Mucosa of rectum (tissue), 2 donors: ENCODE results near the gene RAD54L2.
"Not testable (repeated sequence)": the region's sequence is repeated elsewhere in the genome, so short reads cannot be mapped to it uniquely, and the experiment has no call there.

Experiments
- H3K27ac ChIP-seq, 2 donors: one replicate each; pipeline ENCODE4 v1.7.0; 2013; ENCODE audit warnings: inconsistent platforms in 2 of 2, low read depth in 2 of 2, low read length in 2 of 2
- H3K27me3 ChIP-seq, 2 donors: one replicate each; pipeline ENCODE4 v1.7.0; 2013; ENCODE audit warnings: low read length in 2 of 2; ENCODE audit not compliant: control insufficient read depth in 2 of 2, insufficient read depth in 2 of 2
- H3K36me3 ChIP-seq, 2 donors: one replicate each; pipeline ENCODE4 v1.7.0; 2013; ENCODE audit warnings: low read length in 2 of 2; ENCODE audit not compliant: control insufficient read depth in 2 of 2, insufficient read depth in 2 of 2
- H3K4me1 ChIP-seq, 2 donors: one replicate each; pipeline ENCODE4 v1.7.0; 2013; ENCODE audit warnings: low read length in 2 of 2, mild to moderate bottlenecking in 1 of 2; ENCODE audit not compliant: control insufficient read depth in 2 of 2, insufficient read depth in 2 of 2
- H3K4me3 ChIP-seq, 2 donors: one replicate each; pipeline ENCODE4 v1.7.0; 2013; ENCODE audit warnings: low read length in 2 of 2
- H3K9ac ChIP-seq, 2 donors: one replicate each; pipeline ENCODE4 v1.7.0; 2013; ENCODE audit warnings: low read length in 2 of 2, low read depth in 1 of 2, mild to moderate bottlenecking in 1 of 2
- H3K9me3 ChIP-seq, 2 donors: one replicate each; pipeline ENCODE4 v1.7.0; 2013; ENCODE audit warnings: low read length in 2 of 2; ENCODE audit not compliant: control insufficient read depth in 2 of 2
- donor health status: healthy.
- donor health status: Normal muscosa, but diverticular disease.

RAD54L2 gene

DNA sequence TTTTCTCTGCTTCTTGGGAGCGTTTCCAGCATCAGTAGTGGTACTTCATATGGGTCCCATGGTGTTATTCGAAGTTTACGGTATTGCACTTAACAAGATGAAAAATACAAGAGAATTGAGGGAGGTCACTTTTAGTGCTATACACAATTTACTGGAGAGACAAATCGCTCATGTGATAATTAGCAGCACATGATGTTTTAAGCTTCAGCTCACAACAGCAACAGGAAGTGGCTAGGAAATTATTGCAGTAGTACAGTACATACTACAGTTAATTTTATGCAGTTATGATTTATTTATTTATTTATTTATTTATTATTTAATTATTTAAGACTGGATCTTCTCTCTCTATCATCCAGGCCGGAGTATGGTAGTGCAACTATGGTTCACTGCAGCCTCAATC, 24.3 kb upstream of the RAD54L2 start:
- Histone ChIP-seq H3K27ac (no peak overlapping the region), H3K9me3 (no peaks in the 10 kb centered on the region), H3K36me3 (no peaks in the 10 kb centered on the region), H3K9ac (no peak overlapping the region), H3K27me3 (no peaks in the 10 kb centered on the region), H3K4me1 (no peaks in the 10 kb centered on the region), H3K4me3 (no peak overlapping the region)

DNA sequence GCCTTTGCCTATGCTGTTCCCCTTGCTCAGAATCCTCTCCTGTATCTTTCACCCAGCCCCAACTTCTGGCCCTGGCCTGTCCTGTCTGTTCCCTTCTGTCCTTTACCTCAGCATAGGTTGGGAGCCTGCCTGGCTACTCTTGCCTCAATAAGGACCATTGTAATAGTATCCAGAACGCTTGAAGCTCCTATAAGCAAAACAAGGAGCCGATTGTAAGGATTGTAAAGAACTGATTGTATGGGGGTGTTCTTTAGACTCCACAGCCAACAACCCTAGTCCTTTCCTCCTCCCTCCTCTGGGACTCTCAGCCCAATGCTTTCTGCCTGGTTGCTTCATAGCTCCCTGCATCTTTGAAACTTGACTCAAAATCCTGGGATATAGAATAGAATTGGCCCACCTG, 18.7 kb upstream of the RAD54L2 start:
- Histone ChIP-seq H3K4me3 (no peak overlapping the region), H3K9me3 (no peaks in the 10 kb centered on the region), H3K4me1 (no peaks in the 10 kb centered on the region), H3K27ac (no peak overlapping the region), H3K9ac (no peak overlapping the region), H3K36me3 (no peaks in the 10 kb centered on the region), H3K27me3 (no peaks in the 10 kb centered on the region)

DNA sequence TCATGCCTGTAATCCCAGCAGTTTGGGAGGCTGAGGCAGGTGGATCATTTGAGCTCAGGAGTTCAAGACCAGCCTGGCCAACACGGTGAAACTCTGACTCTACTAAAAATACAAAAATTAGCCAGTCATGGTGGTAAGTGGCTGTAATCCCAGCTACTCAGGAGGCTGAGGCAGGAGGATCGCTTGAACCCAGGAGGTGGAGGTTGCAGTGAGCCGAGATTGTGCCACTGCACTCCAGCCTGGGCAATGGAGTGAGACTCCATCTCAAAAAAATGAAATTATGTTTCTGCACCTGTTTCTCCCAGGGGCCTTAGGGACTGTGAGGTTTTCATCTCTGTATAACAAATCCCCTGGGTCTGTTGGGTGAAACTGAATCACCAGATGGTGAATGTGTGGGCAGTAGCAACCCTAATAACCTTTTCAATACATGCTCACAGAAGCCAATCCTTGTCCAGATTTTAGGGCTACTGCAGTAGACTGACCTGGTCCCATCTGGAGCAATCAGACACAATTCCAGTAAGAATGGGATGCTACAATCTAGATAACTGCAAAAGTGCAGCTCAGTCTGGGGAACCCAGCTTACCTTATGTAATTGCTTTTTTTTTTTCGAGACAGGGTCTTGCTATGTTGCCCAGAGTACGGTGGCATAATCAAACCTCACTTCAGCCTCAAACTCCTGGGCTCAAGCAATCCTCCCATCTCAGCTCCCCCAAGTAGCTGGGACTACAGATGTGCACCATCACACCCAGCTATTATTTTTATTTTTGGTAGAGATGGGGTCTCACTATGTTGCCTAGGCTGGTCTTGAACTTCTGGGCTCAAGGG, 17.4 kb upstream of the RAD54L2 start:
- H3K9ac ChIP-seq, H3K36me3 ChIP-seq, H3K4me1 ChIP-seq, H3K27ac ChIP-seq, H3K9me3 ChIP-seq, H3K27me3 ChIP-seq, H3K4me3 ChIP-seq: not testable (repeated sequence)

DNA sequence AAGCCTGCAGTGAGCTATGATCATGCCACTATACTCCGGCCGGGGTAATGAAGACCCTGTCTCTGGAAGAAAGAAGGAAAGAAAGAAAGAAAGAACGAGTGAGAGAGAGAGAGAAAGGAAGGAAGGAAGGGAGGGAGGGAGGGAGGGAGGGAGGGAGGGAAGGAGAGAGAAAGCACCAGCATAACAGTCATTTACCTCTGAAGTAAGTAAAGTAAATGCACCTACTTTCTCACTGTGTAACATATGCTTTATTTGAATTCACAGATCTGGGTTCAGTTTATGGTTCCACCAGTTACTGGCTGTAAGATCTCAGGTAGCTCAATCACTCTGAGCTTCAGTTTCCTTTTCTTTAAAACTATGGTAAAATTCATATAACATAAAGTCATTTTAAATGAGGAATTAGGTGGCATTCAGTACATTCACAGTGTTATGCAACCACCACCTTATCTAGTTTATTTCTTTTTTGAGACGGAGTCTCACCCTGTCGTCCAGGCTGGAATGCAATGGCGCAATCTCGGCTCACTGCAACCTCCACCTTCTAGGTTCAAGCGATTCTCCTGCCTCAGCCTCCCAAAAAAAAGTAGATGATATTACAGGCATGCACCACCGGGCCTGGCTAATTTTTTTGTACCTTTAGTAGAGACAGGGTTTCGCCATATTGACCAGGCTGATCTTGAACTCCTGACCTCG, 16.1 kb upstream of the RAD54L2 start:
- Histone ChIP-seq H3K9me3 (no peaks in the 10 kb centered on the region), H3K36me3 (no peaks in the 10 kb centered on the region), H3K4me3 (no peak overlapping the region), H3K27me3 (no peaks in the 10 kb centered on the region), H3K4me1 (no peaks in the 10 kb centered on the region), H3K27ac (no peak overlapping the region), H3K9ac (no peak overlapping the region)

DNA sequence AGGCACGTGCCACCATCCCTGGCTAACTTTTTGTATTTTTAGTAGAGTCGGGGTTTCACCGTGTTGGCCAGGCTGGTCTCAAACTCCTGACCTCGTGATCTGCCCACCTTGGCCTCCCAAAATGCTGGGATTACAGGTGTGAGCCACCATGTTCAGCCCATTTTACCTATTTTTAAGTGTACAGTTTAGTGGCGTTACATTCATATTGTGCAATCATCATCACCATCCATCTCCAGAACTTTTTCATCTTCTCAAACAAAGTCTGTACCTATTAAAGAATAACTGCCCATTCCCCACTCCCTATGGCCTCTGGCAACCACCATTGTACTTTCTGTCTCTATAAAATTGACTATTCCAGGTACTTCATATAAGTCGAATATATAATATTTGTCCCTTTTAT, 13.6 kb upstream of the RAD54L2 start:
- H3K27me3 ChIP-seq, H3K4me1 ChIP-seq, H3K9me3 ChIP-seq, H3K9ac ChIP-seq, H3K4me3 ChIP-seq, H3K27ac ChIP-seq, H3K36me3 ChIP-seq: not testable (repeated sequence)

DNA sequence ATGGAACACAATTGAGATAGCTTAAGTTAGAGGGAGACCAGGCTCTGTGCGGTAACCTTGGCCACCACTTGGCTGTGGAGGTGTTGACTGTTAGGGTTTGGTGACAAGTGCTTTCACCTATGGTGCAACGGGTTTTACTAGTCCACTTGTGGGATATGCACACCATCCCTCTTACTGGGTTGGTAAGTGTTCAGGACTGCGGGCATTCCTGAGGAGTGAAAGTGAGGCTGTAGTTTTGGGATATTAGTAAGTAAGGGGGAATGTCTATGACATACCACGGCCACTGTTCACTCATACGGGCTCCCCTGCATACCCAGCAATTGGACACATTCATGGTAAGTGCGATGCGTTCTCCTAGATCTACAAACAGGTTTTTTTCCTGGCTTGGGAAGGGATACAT, 8.0 kb upstream of the RAD54L2 start:
- Histone ChIP-seq H3K27ac (no peak overlapping the region), H3K9ac (no peak overlapping the region), H3K9me3 (no peaks in the 10 kb centered on the region), H3K36me3 (no peaks in the 10 kb centered on the region), H3K4me1 (no peaks in the 10 kb centered on the region), H3K27me3 (no peaks in the 10 kb centered on the region), H3K4me3 (no peak overlapping the region)

DNA sequence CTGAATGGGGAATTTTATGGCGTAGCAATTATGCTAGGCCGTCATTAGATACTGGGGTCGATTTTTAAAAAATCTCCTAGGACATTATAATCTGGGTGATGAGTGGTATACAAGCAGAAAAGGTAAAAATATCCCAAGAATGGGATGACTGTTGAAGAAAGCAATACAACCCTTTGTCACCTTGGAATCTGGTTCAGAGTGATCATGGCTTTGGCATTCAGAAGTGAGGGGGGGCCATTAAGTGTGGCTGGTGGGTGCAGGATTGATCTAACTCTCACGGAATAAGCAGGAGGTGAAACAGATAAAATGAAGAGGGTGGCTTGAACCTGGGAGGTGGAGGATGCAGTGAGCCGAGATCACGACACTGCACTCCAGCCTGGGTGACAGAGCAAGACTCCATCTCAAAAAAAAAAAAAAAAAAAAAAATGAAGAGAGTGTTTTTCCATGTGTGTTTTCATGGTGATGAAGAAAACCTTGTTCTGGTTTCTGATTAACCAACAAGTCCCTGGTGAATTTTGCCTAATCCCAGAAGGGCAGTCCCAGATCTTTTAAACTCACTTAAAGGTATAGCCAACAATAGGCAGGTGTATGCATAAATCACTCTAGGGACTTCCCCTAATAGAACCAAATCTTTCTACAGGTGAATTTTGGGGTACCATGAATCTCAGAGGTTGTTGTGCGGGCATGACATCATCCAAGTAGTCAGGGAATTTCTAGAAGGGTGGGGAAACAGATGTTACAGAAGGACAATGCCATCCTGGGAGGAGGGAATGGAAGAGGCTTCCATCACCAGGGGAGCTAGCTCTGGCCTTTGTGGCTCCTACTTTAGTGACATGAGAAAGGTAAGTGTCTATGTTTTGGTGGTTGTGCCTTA, 3.1 kb upstream of the RAD54L2 start:
- H3K27ac ChIP-seq = no peak overlapping the region
- no peaks in the 10 kb centered on the region for H3K27me3 ChIP-seq
- no peak overlapping the region for H3K4me3 ChIP-seq
- no peaks in the 10 kb centered on the region for H3K36me3 ChIP-seq
- no peak overlapping the region for H3K9ac ChIP-seq
- no peaks in the 10 kb centered on the region for H3K9me3 ChIP-seq
- H3K4me1 ChIP-seq = peaks cover 11 to 14% of the 10 kb centered on the region in 2 donors

DNA sequence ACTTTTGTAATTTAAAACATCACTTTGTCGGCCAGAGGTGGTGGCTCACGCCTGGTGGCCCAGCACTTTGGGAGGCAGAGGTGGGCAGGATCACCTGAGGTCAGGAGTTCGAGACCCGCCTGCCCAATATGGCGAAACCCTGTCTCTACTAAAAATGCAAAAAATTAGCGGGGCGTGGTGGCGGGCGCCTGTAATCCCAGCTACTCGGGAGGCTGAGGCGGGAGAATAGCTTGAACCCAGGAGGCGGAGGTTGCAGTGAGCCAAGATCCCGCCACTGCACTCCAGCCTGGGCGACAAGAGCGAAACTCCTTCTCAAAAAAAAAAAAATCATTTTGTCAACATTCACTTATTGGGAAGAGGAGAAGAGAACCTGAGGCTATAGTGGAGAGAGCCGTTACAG, 888 bp upstream of the RAD54L2 start:
- not testable (repeated sequence) for H3K27ac ChIP-seq
- H3K9ac ChIP-seq = peak overlapping the region in 1 of 2 donors; percentile 93

DNA sequence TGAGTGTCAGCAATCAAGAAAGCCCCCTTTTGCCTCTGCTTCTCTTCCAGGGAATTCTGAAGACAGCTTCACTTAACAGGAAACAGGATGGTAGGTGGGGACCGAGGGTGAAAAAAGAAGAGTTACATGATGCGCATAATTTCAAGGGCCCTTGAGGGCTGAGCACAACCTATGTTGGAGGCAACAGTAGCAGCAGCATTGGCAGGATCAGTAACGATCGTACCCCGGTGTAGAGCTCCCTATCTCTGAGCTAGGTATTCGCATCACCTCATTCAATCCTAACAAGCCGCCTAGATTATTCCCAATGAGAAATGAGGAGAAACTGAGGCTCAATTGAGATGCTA, 432 bp upstream of the RAD54L2 start:
- Histone ChIP-seq H3K4me3 (peak overlapping the region; percentile 79 to 90), H3K9me3 (no peaks in the 10 kb centered on the region), H3K9ac (peak overlapping the region; percentile 78 to 93), H3K36me3 (peaks cover 3 to 4% of the 10 kb centered on the region in 2 donors), H3K4me1 (peaks cover 11 to 14% of the 10 kb centered on the region in 2 donors), H3K27ac (peak overlapping the region in 1 of 2 donors; percentile 76), H3K27me3 (no peaks in the 10 kb centered on the region)

More for the DNA sequence above, 888 bp upstream of the RAD54L2 start:
- peak overlapping the region; percentile 79 to 90 for H3K4me3 ChIP-seq
- H3K9me3 ChIP-seq, H3K27me3 ChIP-seq, H3K36me3 ChIP-seq: not testable (repeated sequence)
- H3K4me1 ChIP-seq = peaks cover 11 to 14% of the 10 kb centered on the region in 2 donors
